NCI-H146 treated with DMSO at 0.1 percent for 48 hours (cell line): ENCODE results near the gene AGBL4.

ENCODE experiments used
- DNase-seq: peaks from one replicate; lab custom pipeline; 2025; ENCODE audit not compliant: unreplicated experiment; lab: John Stamatoyannopoulos, UW

The AGBL4 gene

GRCh38 chr1:48948562-48948961 is 1075.2 kb downstream of the AGBL4 start:
- DNase-seq: no peak

GRCh38 chr1:48947761-48948537 is 1075.8 kb downstream of the AGBL4 start:
- no peak for DNase-seq

DNA sequence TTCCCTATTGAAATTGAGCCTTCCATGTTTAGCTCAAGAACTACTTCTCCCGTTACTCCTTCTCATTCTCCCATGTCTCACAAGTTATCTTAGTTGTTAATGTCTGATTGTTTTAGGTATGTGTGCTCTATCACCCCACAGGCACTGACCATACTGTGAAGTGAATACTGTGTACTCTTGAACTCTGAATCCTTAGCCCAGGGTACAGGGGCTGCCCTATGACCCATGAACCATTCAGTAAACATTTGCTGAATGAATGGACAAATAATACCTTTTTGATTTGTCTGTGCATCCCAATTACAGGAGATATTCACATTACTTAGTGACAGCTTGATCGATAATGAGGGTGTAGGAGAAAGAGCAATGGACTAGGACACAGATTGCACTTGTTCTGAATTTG is 1077.7 kb downstream of the AGBL4 start:
- DNase-seq: no peak

DNA sequence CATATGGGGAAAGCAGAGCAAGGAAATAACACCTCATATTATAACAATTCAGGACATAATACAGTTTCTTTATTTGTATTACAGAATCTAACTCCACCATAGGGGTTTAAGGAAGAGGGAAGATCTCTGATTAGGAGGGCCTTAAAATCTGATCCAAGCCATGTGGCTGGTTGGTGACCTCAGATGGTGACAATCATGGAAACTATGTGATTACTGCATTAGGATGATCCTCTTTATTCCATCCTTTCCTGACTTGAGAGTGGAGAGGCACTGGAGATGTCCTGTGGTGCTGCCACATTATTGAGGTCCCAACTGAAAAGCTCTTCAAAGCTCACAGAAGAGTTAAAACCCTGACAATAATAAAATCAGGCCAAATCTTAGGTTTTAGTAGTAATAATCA is 1078.9 kb downstream of the AGBL4 start:
- no peak for DNase-seq

- DNase-seq: no peak
Observed at GRCh38 chr1:48943826-48944225, 1079.9 kb downstream of the AGBL4 start.

DNA sequence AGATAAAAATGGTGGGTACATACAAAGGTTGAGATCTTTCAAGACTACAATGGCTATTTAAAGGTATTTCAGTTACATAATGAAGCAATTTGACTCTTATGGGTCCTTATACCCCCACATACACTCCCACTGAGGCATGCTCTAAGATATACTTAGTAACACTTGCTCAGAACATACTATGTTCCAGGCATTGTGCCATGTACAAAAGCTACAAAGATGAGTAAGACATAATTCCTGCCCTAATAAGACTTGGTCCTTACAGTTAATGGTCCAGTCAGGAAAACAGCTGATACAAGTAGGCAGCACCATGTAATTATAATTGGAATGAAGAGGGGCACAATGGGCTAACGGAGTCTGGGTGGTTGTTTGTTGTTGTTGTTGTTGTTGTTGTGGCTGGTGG is 1080.4 kb downstream of the AGBL4 start:
- DNase-seq: no peak

GRCh38 chr1:48940962-48941732 is 1082.6 kb downstream of the AGBL4 start:
- no peak for DNase-seq

GRCh38 chr1:48940354-48940753 is 1083.4 kb downstream of the AGBL4 start:
- no peak for DNase-seq

DNA sequence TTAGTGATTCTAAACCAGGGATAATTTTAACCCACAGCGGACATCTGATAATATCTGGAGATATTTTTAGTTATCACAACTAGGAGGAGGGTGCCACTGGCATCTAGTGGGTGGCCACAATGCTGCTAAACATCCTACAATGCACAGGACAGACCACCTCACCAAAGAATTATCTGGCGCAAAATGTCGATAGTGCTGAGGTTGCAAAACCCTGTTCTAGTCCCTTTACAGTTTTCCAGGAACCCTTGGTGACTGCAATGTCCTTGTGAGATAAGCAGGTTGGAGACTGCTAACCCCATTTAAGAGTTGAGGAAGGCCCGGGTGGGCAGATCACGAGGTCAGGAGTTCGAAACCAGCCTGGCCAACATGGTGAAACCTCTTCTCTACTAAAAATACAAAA is 1083.9 kb downstream of the AGBL4 start:
- no peak for DNase-seq

- DNase-seq: no peak
Observed at GRCh38 chr1:48939042-48939441, 1084.7 kb downstream of the AGBL4 start.

DNA sequence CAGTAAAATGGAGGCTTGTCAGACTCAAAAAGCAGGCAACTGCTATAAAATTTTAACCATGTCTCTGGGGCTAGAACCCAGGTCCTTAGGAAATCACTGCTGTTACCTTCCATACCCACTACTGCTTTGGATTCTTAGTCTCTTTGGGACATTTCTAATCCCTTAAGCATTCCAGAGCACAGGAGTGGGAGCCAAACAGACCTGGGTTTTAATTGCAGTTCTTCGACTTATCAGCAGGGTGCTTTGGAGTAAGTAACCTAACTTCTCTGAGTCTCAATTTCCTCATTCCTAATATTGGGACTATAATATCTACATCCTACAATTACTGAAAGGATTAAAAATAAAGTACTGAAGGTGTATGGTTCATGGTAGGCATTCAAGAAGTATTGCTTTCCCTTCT is 1086.0 kb downstream of the AGBL4 start:
- DNase-seq: no peak

- no peak for DNase-seq
Observed at GRCh38 chr1:48936436-48936835, 1087.3 kb downstream of the AGBL4 start.

GRCh38 chr1:48932366-48932765 is 1091.4 kb downstream of the AGBL4 start:
- DNase-seq: no peak

- no peak for DNase-seq
Observed at GRCh38 chr1:48931506-48932192, 1092.1 kb downstream of the AGBL4 start.

DNA sequence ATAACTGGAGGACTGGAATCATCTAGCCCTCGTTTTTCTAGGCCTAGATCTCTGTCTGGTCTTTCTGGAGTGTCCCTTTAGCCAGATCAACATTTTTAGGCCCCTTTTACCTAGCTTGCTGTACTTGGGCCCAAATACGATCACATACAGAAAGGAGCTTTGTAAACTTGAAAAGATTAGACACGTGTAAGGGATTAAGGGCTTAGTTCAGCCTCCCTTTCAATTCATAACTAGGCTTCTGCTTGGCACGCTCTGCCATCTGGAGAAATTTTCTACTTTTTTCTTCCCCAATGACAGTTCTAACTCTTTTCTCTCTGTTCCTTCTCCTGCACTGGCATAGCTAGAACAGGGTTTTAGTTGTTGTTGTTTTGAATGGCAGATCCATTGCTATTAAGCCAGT is 1093.7 kb downstream of the AGBL4 start:
- no peak for DNase-seq

DNA sequence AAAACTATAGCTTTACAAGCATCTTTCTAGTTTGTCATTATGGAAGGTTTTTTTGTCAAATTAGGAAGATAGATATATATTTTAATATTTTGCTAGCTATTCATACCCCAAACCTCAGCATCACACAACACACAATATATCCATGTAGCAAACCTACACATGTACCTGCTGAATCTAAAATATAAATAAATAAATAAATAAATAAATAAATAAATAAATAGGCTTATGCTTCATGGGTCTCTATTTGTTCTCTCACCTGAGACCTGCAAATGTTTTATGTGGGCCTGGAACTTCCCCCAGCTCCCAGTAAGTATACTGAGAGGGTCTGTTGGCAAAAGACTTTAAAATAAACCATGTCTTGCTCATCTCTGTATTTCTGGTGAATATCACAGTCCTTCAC is 1099.7 kb downstream of the AGBL4 start:
- DNase-seq: no peak

DNA sequence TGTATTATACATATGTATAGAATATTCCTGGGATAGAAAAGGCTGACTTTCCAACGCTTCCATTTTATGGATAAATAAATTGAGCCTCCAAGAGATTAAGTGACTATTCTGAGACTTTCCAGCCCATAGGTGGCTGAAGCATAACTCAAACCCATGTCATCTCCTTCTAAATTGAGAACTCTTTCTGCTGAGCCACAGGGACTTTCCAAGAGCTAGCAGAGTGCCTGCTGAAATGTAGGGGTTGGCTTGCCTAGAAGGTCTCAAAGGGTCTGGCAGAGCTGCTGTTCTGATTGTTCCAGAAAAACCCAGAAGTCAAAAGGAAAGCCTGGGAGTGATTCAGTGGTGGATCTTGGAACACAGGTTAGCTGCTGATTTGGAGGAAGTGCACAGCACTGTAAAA is 1100.6 kb downstream of the AGBL4 start:
- no peak for DNase-seq

- no peak for DNase-seq
Observed at GRCh38 chr1:48920851-48921250, 1102.9 kb downstream of the AGBL4 start.

- DNase-seq: peak; percentile 46
Observed at GRCh38 chr1:48917901-48918603, 1105.7 kb downstream of the AGBL4 start.

DNA sequence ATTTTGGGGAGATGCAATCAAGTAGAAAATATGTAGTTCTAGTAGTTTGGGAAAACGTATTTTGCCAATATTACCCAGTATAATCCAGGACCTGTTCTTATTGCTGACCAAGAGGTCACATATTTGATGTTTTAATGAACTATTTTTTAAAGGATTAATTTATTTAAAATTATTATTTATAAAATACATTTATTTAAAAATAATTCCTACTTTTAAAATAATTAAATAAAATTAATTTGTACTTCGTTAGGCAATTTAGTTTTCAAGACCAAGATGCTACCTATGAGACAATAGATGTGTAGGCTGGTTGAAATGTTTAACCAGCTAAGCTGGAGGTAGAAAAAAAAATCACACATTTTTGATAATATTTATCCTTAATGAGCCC is 1106.7 kb downstream of the AGBL4 start:
- no peak for DNase-seq
